Measurements from ENCODE around the gene EHMT1. TPM values are rescaled to one million over a fixed set of nuclear protein-coding genes. Genes with fewer than 3 reads are reported as not detected.
"Not testable (repeated sequence)": the region's sequence is repeated elsewhere in the genome, so short reads cannot be mapped to it uniquely, and the experiment has no call there.

The EHMT1 gene
- polyA plus RNA-seq, 2 of the 4 experiments (the other 2 are of a cell fraction), result 41.3 to 48.0 TPM

DNA sequence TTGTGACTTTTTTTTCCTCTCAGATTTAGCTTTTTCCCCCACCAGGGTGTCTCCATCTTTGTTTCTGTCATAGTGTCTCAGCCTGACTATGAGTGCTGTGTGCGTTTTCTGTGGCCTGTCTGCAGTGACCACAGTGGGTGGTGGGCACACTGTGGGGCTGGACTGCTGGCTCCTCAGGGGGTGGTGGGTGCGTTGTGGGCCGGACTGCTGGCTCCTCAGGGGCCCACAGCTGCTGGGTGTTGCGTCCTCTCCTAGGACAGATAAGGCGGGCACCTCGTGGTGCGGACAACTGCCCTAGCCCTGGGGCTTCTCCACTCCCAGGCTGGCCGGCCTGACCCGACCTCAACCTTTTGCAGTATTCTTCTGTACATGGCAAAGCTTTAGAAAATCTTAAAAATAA, 100.4 kb downstream of the EHMT1 start (continued):
- TF ChIP-seq FOSL2 (IDR thresholded peaks at IDR 0.05) (no peak), FOSL2 (CRISPR knock-in tag; IDR thresholded peaks at IDR 0.05) (no peak)
- TF ChIP-seq, protein P1, sequence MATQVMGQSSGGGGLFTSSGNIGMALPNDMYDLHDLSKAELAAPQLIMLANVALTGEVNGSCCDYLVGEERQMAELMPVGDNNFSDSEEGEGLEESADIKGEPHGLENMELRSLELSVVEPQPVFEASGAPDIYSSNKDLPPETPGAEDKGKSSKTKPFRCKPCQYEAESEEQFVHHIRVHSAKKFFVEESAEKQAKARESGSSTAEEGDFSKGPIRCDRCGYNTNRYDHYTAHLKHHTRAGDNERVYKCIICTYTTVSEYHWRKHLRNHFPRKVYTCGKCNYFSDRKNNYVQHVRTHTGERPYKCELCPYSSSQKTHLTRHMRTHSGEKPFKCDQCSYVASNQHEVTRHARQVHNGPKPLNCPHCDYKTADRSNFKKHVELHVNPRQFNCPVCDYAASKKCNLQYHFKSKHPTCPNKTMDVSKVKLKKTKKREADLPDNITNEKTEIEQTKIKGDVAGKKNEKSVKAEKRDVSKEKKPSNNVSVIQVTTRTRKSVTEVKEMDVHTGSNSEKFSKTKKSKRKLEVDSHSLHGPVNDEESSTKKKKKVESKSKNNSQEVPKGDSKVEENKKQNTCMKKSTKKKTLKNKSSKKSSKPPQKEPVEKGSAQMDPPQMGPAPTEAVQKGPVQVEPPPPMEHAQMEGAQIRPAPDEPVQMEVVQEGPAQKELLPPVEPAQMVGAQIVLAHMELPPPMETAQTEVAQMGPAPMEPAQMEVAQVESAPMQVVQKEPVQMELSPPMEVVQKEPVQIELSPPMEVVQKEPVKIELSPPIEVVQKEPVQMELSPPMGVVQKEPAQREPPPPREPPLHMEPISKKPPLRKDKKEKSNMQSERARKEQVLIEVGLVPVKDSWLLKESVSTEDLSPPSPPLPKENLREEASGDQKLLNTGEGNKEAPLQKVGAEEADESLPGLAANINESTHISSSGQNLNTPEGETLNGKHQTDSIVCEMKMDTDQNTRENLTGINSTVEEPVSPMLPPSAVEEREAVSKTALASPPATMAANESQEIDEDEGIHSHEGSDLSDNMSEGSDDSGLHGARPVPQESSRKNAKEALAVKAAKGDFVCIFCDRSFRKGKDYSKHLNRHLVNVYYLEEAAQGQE (IDR thresholded peaks at IDR 0.05), result no peak
- TF ChIP-seq, protein P2, sequence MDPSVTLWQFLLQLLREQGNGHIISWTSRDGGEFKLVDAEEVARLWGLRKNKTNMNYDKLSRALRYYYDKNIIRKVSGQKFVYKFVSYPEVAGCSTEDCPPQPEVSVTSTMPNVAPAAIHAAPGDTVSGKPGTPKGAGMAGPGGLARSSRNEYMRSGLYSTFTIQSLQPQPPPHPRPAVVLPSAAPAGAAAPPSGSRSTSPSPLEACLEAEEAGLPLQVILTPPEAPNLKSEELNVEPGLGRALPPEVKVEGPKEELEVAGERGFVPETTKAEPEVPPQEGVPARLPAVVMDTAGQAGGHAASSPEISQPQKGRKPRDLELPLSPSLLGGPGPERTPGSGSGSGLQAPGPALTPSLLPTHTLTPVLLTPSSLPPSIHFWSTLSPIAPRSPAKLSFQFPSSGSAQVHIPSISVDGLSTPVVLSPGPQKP (IDR thresholded peaks at IDR 0.05; ENCODE audit: low read depth, low read length), result no peak

DNA sequence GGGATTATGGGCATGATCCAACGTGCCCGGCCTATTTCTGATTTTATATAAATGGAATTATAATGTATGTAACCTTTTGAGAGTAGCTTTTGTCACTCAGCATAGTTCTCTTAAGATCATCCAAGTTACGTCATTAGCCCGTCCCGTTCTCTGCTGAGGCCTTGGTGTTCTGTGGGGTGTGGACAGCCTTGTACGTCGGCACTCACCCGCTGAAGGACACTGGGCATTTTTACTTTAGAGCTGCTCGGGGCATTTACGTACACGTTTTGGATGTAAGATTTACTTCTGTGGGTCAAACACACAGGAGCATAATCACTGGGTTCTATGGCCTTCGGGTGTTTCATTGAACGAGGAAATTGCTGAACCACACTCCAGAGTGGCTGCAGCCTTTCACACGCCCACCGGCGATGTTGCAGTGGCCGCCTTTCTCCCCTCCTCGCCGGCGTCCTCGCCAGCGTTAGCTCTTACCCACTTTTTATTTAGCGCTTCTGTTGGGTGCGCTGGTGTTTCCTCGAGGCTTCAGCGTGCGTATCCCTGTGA, 101.8 kb downstream of the EHMT1 start:
- Histone ChIP-seq H3K27ac (peak overlapping the region; percentile 9 to 50; a peak in 4 of 6 replicates), H3K9me3 (peaks cover 6% of the 10 kb centered on the region; the same call in 1 of the 3 replicates), H3K4me1 (no peaks in the 10 kb centered on the region), H3K4me3 (no peak overlapping the region), H3K4me2 (no peak overlapping the region)
- ChIA-PET CTCF (no interaction called here), POLR2A (no interaction called here)
- DNase-seq (ENCODE audit: low read depth in 1 of 2, low spot score in 1 of 2), result no peak
- no peak for TF ChIP-seq EHF (CRISPR knock-in tag; IDR thresholded peaks at IDR 0.05)
- TF ChIP-seq HDAC2 (IDR thresholded peaks at IDR 0.05), result no peak
- TF ChIP-seq KDM5A (IDR thresholded peaks at IDR 0.05), result no peak
- no peak for TF ChIP-seq RARB (CRISPR knock-in tag; IDR thresholded peaks at IDR 0.05)
- no peak for TF ChIP-seq SREBF2 (IDR thresholded peaks at IDR 0.05)
- FAIRE-seq, result no peak
- WGBS (ENCODE audit: missing lambda C conversion rate), result 91% methylated on average over 27 of the region's 27 CpGs
- ATAC-seq, result peak; percentile 51 to 54; a peak in 3 of 6 replicates

DNA sequence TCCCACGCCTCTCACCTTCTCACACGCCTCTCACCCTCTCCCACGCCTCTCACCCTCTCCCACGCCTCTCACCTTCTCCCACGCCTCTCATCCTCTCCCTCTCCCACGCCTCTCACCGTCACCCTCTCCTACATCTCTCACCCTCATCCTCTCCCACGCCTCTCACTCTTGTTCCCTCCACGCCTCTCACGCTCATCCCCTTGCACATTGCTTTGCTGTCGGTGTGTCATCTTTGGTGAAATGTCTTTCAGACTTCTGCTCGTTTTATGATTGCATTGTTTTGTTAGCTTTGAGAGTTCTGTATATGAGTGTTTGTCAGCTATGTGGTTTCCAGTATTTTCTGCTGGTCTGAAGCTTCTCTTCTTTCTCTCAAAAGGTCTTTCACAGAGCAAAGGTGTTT, 102.7 kb downstream of the EHMT1 start:
- no peak overlapping the region for H3K27ac ChIP-seq
- POLR2A ChIA-PET, result no interaction called here
- no peak overlapping the region for H3K4me2 ChIP-seq
- FAIRE-seq, result no peak
- no peak for DNase-seq (ENCODE audit: low read depth in 1 of 2, low spot score in 1 of 2)
- TF ChIP-seq KDM1A (IDR thresholded peaks at IDR 0.05; ENCODE audit: low read depth) (no peak), EP300 (IDR thresholded peaks at IDR 0.05) (no peak), TP53 (CRISPR knock-in tag; IDR thresholded peaks at IDR 0.05) (no peak), SMC3 (IDR thresholded peaks at IDR 0.05) (no peak), RARB (CRISPR knock-in tag; IDR thresholded peaks at IDR 0.05) (no peak)
- WGBS (ENCODE audit: missing lambda C conversion rate), result 95% methylated on average over 11 of the region's 12 CpGs
- CTCF ChIA-PET, result interaction anchor here (0.7 kb wide), 1 partner anchor 32 kb away, joined by 4 read pairs; no protein-coding TSS in a partner anchor
- H3K4me3 ChIP-seq, result no peak overlapping the region
- no peaks in the 10 kb centered on the region for H3K4me1 ChIP-seq
- 0 out of 3 replicates have a peak, but pooled peaks cover 3% of the 10 kb centered on the region for H3K9me3 ChIP-seq
- no peak for ATAC-seq

DNA sequence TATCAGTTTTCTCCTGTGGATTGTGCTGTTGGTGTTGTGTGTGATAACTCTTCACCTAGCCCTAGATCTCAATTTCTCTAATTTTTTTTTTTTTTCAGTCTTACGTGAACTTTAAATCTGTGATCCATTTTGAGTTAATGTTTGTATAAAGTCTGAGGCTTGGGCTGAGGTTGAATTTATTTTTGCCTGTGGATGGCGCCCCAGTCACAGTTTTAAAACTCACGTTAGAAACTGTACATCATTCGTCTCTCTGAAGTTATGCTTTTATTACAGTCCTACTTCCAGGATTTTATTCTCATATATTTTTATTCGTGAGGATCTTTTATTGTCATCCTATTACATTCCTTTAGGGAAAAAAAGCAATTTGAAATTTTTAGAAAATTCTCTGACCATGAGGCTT, 103.1 kb downstream of the EHMT1 start:
- DNase-seq (ENCODE audit: low read depth in 1 of 2, low spot score in 1 of 2) (no peak), ATAC-seq (no peak), FAIRE-seq (no peak)
- no peak overlapping the region for H3K4me2 ChIP-seq
- H3K4me1 ChIP-seq, result no peaks in the 10 kb centered on the region
- POLR2A ChIA-PET, result no interaction called here
- 0 out of 3 replicates have a peak, but pooled peaks cover 3% of the 10 kb centered on the region for H3K9me3 ChIP-seq
- CTCF ChIA-PET, result interaction anchor here (0.7 kb wide), 1 partner anchor 32 kb away, joined by 4 read pairs; no protein-coding TSS in a partner anchor
- H3K27ac ChIP-seq, result no peak overlapping the region
- 91% methylated on average over 5 of the region's 5 CpGs for WGBS (ENCODE audit: missing lambda C conversion rate)
- H3K4me3 ChIP-seq, result no peak overlapping the region
- TF ChIP-seq RCOR1 (IDR thresholded peaks at IDR 0.05; ENCODE audit: low read depth, low read length), result no peak

DNA sequence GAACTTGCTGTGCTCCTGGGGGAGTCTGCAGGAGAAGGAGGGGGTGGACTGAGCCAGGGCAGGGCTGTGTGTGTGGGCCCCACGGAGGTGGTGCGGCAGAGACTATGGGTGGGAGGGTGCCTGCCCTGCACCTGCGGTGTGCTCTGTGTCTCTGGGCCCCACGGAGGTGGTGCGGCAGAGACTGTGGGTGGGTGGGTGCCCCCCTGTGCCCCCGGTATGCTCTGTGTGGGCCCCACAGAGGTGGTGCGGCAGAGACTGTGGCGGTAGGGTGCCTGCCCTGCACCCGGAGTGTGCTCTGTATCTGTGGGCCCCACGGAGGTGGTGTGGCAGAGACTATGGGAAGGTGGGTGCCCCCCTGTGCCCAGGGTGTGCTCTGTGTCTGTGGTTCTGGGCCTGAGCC, 103.7 kb downstream of the EHMT1 start:
- TF ChIP-seq RFX5 (IDR thresholded peaks at IDR 0.05), result no peak
- no peak for TF ChIP-seq ESRRA (IDR thresholded peaks at IDR 0.05; ENCODE audit: borderline replicate concordance, low read length)
- no peak for TF ChIP-seq HEYL (CRISPR knock-in tag; IDR thresholded peaks at IDR 0.05)
- CTCF ChIA-PET, result no interaction called here
- POLR2A ChIA-PET, result no interaction called here

DNA sequence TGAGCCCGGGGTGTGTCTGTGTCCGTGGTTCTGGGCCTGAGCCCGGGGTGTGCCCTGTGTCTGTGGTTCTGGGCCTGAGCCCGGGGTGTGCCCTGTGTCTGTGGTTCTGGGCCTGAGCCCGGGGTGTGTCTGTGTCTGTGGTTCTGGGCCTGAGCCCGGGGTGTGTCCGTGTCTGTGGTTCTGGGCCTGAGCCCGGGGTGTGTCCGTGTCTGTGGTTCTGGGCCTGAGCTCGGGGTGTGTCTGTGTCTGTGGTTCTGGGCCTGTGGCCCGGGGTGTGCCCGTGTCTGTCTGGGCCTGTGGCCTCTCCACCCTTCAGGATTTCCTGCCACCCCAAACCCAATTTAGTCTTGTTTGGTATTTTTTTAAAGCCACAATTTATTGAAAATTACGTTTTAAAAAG, 104.6 kb downstream of the EHMT1 start:
- H3K9me3 ChIP-seq; ATAC-seq; H3K4me3 ChIP-seq; FAIRE-seq; H3K27ac ChIP-seq; H3K4me2 ChIP-seq; H3K4me1 ChIP-seq; POLR2A ChIA-PET; DNase-seq (ENCODE audit: low read depth in 1 of 2, low spot score in 1 of 2): not testable (repeated sequence)
- WGBS (ENCODE audit: missing lambda C conversion rate), result 98% methylated on average over 4 of the region's 13 CpGs
- CTCF ChIA-PET, result interaction anchor here (1.1 kb wide), 1 partner anchor 14 kb away, joined by 3 read pairs; no protein-coding TSS in a partner anchor

More for the DNA sequence above, 103.7 kb downstream of the EHMT1 start:
- Histone ChIP-seq H3K4me3 (no peak overlapping the region), H3K27ac (no peak overlapping the region), H3K4me2 (no peak overlapping the region), H3K9me3 (0 out of 3 replicates have a peak, but pooled peaks cover 3% of the 10 kb centered on the region), H3K4me1 (no peaks in the 10 kb centered on the region)
- FAIRE-seq (no peak), DNase-seq (ENCODE audit: low read depth in 1 of 2, low spot score in 1 of 2) (no peak), ATAC-seq (no peak)
- WGBS (ENCODE audit: missing lambda C conversion rate), result 92% methylated on average over 7 of the region's 10 CpGs

Data from A549 (cell line).